ENCODE results near the gene HMCES.
"Not testable (repeated sequence)": the region's sequence is repeated elsewhere in the genome, so short reads cannot be mapped to it uniquely, and the experiment has no call there.

Gene HMCES

DNA sequence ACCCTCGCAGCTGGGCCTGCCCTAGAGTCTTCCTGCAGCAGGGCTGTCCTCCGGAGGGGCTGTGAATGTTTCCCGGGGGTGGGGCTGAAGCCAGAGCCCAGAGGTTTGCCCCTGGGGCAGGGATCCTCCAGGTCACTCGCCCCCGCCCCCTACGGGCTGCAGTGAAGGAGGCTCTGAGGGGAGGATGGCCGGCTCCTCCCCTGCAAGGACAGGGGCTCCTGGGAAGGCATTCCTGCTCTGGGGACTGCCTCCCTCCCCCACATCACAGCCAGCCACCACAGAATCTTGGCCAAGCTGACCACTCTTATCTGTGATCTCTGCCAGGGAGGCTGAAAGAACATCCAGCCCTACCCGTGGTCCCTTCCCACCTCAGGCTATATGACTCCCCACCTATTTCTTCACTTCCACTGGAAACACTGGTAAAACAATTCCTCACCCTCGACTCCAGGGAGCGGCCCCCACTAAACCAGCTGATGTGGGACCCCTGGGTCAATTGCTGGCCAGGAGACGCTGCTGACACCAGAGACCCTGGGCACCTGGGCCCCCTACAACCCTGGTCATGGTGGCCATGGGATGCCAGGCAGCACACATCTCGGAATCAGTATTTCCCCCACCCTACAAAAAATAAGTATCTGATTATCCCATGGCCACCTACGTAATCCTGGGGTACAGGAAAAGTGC lies 66.0 kb downstream of the HMCES start:
- Histone ChIP-seq H3K9me3 (no peaks in the 10 kb centered on the region), H3K36me3 (no peaks in the 10 kb centered on the region), H3K4me3 (ENCODE audit: low read depth, low read length) (no peak overlapping the region), H3K4me1 (peaks cover 12% of the 10 kb centered on the region), H3K27me3 (no peaks in the 10 kb centered on the region)
- TF ChIP-seq, protein P1, sequence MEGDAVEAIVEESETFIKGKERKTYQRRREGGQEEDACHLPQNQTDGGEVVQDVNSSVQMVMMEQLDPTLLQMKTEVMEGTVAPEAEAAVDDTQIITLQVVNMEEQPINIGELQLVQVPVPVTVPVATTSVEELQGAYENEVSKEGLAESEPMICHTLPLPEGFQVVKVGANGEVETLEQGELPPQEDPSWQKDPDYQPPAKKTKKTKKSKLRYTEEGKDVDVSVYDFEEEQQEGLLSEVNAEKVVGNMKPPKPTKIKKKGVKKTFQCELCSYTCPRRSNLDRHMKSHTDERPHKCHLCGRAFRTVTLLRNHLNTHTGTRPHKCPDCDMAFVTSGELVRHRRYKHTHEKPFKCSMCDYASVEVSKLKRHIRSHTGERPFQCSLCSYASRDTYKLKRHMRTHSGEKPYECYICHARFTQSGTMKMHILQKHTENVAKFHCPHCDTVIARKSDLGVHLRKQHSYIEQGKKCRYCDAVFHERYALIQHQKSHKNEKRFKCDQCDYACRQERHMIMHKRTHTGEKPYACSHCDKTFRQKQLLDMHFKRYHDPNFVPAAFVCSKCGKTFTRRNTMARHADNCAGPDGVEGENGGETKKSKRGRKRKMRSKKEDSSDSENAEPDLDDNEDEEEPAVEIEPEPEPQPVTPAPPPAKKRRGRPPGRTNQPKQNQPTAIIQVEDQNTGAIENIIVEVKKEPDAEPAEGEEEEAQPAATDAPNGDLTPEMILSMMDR (IDR thresholded peaks at IDR 0.05; ENCODE audit: low read depth, low read length), result no peak
- DNase-seq, result no peak

DNA sequence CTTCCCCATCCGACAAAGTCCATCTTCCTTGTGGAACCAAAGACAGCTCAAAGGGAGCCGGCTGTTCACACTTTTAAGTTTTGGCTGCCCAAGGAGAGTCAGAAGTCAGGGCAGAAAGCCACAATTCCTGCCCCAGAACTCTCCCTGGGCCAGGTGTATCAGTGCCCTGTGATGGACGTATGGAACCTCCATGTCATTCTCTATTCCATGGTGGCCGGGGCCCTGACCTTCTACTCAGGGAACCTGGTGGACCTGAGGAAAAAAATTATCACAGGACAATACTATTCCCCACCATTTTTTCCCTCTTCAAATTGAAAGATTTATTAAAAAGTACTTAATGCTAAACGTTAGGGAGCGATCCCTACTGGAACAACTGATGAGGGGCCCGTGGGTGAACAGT lies 66.6 kb downstream of the HMCES start:
- Histone ChIP-seq H3K4me3 (ENCODE audit: low read depth, low read length) (no peak overlapping the region), H3K9me3 (no peaks in the 10 kb centered on the region), H3K4me1 (peaks cover 12% of the 10 kb centered on the region), H3K27me3 (no peaks in the 10 kb centered on the region), H3K36me3 (no peaks in the 10 kb centered on the region)
- TF ChIP-seq, protein P1 (IDR thresholded peaks at IDR 0.05; ENCODE audit: low read depth, low read length), result no peak
- DNase-seq, result no peak

DNA sequence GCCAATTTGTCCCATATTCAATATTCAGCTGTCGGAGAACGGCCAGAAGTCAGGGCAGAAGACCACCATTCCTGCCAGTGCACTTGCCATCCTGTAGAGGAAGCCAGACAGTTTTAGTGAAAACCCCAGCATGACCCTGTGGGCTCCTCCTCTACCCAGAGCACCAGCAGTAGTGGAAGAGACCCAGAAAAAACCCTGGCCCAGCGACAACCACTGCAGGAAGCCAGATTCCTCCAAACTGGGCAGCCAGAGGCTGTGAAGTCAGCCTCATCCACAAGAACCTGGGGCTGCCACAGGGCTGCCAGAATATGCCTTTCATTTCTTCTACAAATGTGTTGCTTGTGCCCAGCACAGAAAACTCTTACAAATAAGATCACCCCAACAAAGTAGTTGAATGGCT lies 67.3 kb downstream of the HMCES start:
- Histone ChIP-seq H3K36me3 (no peaks in the 10 kb centered on the region), H3K4me1 (peaks cover 12% of the 10 kb centered on the region), H3K27me3 (no peaks in the 10 kb centered on the region), H3K9me3 (no peaks in the 10 kb centered on the region), H3K4me3 (ENCODE audit: low read depth, low read length) (no peak overlapping the region)
- DNase-seq, result no peak
- TF ChIP-seq, protein P1 (IDR thresholded peaks at IDR 0.05; ENCODE audit: low read depth, low read length), result no peak

DNA sequence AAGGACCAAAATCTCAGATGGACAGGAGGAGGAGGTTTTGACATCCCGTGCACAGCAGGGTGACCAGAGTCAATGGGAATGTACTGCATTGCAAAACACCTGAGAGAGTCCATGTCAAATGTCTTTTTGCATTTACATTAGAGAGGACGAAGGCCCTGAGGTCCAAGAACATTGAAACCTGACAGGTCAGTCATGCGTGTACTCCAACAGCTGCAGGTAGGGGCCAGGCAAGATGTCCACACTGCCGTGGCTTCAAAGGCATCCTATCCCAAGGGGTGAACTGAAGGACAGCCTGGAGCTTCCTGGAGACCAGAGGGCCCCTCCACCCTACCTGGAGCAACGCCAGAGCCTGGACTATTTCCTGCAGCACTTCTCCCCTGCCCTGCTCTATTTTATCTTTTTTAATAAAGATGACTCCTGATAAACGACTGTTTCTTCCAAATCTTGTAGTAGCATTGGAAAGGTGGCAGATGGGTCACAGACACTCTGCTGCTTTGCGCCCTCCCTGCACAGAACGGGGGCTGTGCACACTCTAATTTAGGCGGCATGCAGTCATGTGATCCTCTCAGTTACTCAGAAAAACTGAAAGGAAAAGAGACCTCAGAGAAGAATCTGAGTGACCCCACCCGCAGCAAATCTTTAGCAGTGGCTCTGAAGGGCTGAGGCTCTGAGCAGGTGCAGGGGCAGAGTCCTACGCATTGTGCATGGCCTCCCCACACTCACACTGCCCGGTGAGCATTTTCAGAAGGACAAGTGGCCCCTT lies 68.2 kb downstream of the HMCES start:
- no peaks in the 10 kb centered on the region for H3K27me3 ChIP-seq
- no peak for DNase-seq
- no peaks in the 10 kb centered on the region for H3K9me3 ChIP-seq
- peaks cover 12% of the 10 kb centered on the region for H3K4me1 ChIP-seq
- no peaks in the 10 kb centered on the region for H3K36me3 ChIP-seq
- TF ChIP-seq, protein P1 (IDR thresholded peaks at IDR 0.05; ENCODE audit: low read depth, low read length), result no peak
- H3K4me3 ChIP-seq (ENCODE audit: low read depth, low read length), result no peak overlapping the region

DNA sequence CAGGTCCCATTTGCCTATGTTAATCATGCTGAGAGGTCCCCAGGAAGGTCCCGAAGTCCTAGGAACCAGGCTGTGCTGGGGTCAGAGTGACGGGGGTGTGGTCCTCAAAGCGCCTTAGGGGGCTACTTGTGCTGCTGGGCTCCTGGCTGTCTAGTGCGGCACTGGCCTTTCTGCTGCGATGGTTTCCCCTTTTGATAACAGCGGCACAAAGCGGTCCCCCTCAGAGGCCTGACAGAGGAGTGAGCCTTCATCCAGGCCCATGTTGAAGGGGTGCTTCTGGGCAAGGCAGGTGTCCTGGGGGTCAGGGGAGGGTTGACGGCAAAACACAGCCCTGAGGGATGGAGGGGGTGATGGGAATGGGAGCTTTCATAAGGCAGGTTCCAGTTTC lies 68.8 kb downstream of the HMCES start:
- Histone ChIP-seq H3K9me3 (no peaks in the 10 kb centered on the region), H3K27me3 (no peaks in the 10 kb centered on the region), H3K36me3 (no peaks in the 10 kb centered on the region), H3K4me1 (peaks cover 12% of the 10 kb centered on the region), H3K4me3 (ENCODE audit: low read depth, low read length) (no peak overlapping the region)
- TF ChIP-seq, protein P1 (IDR thresholded peaks at IDR 0.05; ENCODE audit: low read depth, low read length), result no peak
- DNase-seq, result no peak

DNA sequence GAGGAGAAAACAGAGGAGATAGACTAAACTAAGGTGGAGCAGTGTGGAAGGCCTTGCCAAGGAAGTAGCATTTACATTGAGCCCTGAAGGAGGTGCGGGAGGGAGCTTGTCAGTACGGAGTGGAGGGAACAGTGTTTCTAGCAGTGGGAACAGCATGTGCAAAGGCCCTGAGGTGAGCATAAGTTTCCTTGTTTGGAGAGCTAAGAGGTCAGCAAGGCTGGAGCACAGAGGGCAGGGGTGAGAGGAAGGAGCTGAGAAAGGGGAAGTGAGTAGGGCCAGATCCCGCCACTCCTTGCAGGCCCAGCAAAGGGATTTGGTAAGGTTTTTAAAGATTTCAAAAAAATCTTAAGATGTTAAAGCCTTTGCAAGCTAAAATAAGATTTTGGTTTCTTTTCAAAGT lies 70.1 kb downstream of the HMCES start:
- peaks cover 12% of the 10 kb centered on the region for H3K4me1 ChIP-seq
- DNase-seq, result no peak
- H3K27me3 ChIP-seq, result no peaks in the 10 kb centered on the region
- TF ChIP-seq, protein P1 (IDR thresholded peaks at IDR 0.05; ENCODE audit: low read depth, low read length), result no peak
- H3K36me3 ChIP-seq, result no peaks in the 10 kb centered on the region
- H3K4me3 ChIP-seq (ENCODE audit: low read depth, low read length), result no peak overlapping the region
- no peaks in the 10 kb centered on the region for H3K9me3 ChIP-seq

DNA sequence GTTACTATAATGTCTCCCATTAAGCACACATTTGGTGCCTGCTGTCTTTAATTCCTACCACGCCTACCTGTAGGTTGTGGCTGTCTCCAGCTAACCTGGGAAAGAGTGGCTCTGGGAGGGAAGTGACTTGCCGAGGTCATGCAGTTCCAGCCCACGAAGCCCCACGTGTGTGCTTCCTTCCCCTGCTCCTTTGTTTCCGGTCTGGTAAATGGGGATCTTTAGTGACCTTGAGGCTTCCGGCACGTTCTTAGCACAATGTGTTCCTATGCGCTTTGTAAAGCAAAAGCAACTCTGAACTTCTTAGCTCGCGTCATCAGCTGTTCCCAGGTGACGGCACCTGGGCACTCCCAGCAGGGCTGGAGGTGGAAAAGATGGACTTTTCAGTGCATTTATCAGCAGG lies 70.5 kb downstream of the HMCES start:
- H3K36me3 ChIP-seq; H3K4me3 ChIP-seq (ENCODE audit: low read depth, low read length); DNase-seq; H3K27me3 ChIP-seq; H3K9me3 ChIP-seq: not testable (repeated sequence)
- peaks cover 12% of the 10 kb centered on the region for H3K4me1 ChIP-seq

Measured in BE2C (cell line).